Measurements from ENCODE around the gene INSYN2A.

DNA sequence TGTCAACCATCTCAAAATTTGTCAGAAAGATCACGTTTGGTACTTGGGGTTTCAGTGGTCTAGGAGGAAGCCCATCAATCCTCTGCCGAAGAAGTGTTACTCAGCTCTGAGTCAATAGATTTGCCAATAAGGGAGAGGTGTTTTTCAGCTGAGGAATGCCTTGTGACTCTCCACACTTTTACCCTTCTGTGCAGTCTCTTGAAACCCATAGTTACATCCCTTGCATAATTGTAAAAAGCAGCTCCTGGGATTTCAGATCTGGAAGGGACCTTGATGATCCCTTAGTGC is 47.5 kb downstream of the INSYN2A start:
- TF ChIP-seq CTCF (IDR thresholded peaks at IDR 0.05), result no peak
- TF ChIP-seq POLR2A (IDR thresholded peaks at IDR 0.05), result no peak

Data from heart left ventricle (tissue), 13 donors.